ENCODE results near the gene AGAP5.
"Not testable (repeated sequence)": the region's sequence is repeated elsewhere in the genome, so short reads cannot be mapped to it uniquely, and the experiment has no call there.

The AGAP5 gene

GRCh38 chr10:73732426-73732825 lies 34.5 kb upstream of the AGAP5 start:
- Histone ChIP-seq H3K27me3 (ENCODE audit: insufficient read depth, low read length) (no peaks in the 10 kb centered on the region), H3F3A (ENCODE audit: insufficient read depth, low read length) (no peaks in the 10 kb centered on the region), H3K9me2 (ENCODE audit: low read depth, low read length) (no peaks in the 10 kb centered on the region), H3K4me3 (ENCODE audit: low read depth, low read length, poor library complexity, severe bottlenecking) (no peak overlapping the region), H2AFZ (ENCODE audit: low read length) (no peak overlapping the region), H3K79me2 (ENCODE audit: insufficient read depth, low read length) (peaks cover 12% of the 10 kb centered on the region; the same call in 1 of the 2 replicates), H3K9me3 (ENCODE audit: low read length) (no peaks in the 10 kb centered on the region), H4K20me1 (ENCODE audit: insufficient read depth, low read length) (no peaks in the 10 kb centered on the region), H3K4me1 (ENCODE audit: insufficient read depth, low read length, severe bottlenecking) (peaks cover 18% of the 10 kb centered on the region), H3K36me3 (ENCODE audit: insufficient read depth, low read length) (peaks cover 19% of the 10 kb centered on the region), H3K9ac (ENCODE audit: low read length) (no peak overlapping the region), H3K27ac (ENCODE audit: low read depth, low read length, poor library complexity, severe bottlenecking) (no peak overlapping the region), H3K4me2 (ENCODE audit: low read length) (no peak overlapping the region)
- TF ChIP-seq, protein P1, sequence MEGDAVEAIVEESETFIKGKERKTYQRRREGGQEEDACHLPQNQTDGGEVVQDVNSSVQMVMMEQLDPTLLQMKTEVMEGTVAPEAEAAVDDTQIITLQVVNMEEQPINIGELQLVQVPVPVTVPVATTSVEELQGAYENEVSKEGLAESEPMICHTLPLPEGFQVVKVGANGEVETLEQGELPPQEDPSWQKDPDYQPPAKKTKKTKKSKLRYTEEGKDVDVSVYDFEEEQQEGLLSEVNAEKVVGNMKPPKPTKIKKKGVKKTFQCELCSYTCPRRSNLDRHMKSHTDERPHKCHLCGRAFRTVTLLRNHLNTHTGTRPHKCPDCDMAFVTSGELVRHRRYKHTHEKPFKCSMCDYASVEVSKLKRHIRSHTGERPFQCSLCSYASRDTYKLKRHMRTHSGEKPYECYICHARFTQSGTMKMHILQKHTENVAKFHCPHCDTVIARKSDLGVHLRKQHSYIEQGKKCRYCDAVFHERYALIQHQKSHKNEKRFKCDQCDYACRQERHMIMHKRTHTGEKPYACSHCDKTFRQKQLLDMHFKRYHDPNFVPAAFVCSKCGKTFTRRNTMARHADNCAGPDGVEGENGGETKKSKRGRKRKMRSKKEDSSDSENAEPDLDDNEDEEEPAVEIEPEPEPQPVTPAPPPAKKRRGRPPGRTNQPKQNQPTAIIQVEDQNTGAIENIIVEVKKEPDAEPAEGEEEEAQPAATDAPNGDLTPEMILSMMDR (IDR thresholded peaks at IDR 0.05; ENCODE audit: low read length): no peak
- no peak for TF ChIP-seq EZH2 (IDR thresholded peaks at IDR 0.05; ENCODE audit: borderline replicate concordance, low read length)

DNA sequence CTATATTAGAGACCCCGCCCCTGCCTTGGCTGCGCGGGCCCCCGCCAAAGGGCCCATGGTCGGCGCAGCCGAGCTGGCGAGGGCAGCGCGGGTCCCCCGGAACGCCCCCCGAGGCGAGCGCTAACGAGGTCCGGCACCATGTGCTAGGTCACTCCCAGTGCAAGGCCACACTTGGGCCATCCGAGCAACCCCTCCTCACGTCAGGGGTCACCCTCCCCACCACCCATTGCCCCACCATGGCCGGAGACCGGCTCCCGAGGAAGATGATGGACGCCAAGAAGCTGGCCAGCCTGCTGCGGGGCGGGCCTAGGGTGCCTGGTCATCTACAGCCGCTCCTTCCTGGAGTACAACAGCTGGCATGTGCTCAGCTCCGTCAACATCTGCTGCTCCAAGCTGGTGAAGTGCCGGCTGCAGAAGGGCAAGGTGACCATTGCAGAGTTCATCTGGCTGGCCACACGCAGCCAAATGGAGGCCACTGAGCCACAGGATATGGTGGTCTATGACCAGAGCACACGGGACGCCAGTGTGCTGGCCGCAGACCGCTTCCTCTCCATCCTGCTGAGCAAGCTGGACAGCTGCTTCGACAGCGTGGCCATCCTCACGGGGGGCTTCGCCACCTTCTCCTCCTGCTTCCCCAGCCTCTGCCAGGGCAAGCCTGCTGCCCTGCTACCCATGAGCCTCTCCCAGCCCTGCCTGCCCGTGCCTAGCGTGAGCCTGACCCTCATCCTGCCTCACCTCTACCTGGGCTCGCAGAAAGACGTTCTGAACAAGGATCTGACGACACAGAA lies 33.9 kb upstream of the AGAP5 start:
- Histone ChIP-seq H3K36me3 (ENCODE audit: insufficient read depth, low read length) (peaks cover 24% of the 10 kb centered on the region), H3K27ac (ENCODE audit: low read depth, low read length, poor library complexity, severe bottlenecking) (no peak overlapping the region), H2AFZ (ENCODE audit: low read length) (no peak overlapping the region), H3K9me2 (ENCODE audit: low read depth, low read length) (no peaks in the 10 kb centered on the region), H3K4me1 (ENCODE audit: insufficient read depth, low read length, severe bottlenecking) (peaks cover 18% of the 10 kb centered on the region), H3K9me3 (ENCODE audit: low read length) (no peaks in the 10 kb centered on the region), H3K9ac (ENCODE audit: low read length) (no peak overlapping the region; the same call in 1 of the 2 replicates), H3K27me3 (ENCODE audit: insufficient read depth, low read length) (no peaks in the 10 kb centered on the region), H4K20me1 (ENCODE audit: insufficient read depth, low read length) (no peaks in the 10 kb centered on the region), H3F3A (ENCODE audit: insufficient read depth, low read length) (no peaks in the 10 kb centered on the region), H3K79me2 (ENCODE audit: insufficient read depth, low read length) (peaks cover 12% of the 10 kb centered on the region; the same call in 1 of the 2 replicates), H3K4me2 (ENCODE audit: low read length) (peak overlapping the region; percentile 77; the same call in 1 of the 2 replicates), H3K4me3 (ENCODE audit: low read depth, low read length, poor library complexity, severe bottlenecking) (peak overlapping the region; percentile 71)
- TF ChIP-seq EZH2 (IDR thresholded peaks at IDR 0.05; ENCODE audit: borderline replicate concordance, low read length): no peak
- TF ChIP-seq, protein P1 (IDR thresholded peaks at IDR 0.05; ENCODE audit: low read length): no peak

GRCh38 chr10:73730153-73730906 lies 32.4 kb upstream of the AGAP5 start:
- Histone ChIP-seq H3K27ac (ENCODE audit: low read depth, low read length, poor library complexity, severe bottlenecking) (peak overlapping the region; percentile 42), H3K36me3 (ENCODE audit: insufficient read depth, low read length) (peaks cover 32% of the 10 kb centered on the region), H3K4me1 (ENCODE audit: insufficient read depth, low read length, severe bottlenecking) (peaks cover 18% of the 10 kb centered on the region), H4K20me1 (ENCODE audit: insufficient read depth, low read length) (no peaks in the 10 kb centered on the region), H3K4me3 (ENCODE audit: low read depth, low read length, poor library complexity, severe bottlenecking) (peak overlapping the region; percentile 71), H3K27me3 (ENCODE audit: insufficient read depth, low read length) (no peaks in the 10 kb centered on the region), H3K9me3 (ENCODE audit: low read length) (no peaks in the 10 kb centered on the region), H3K79me2 (ENCODE audit: insufficient read depth, low read length) (peaks cover 12% of the 10 kb centered on the region; the same call in 1 of the 2 replicates), H3F3A (ENCODE audit: insufficient read depth, low read length) (no peaks in the 10 kb centered on the region), H3K9me2 (ENCODE audit: low read depth, low read length) (no peaks in the 10 kb centered on the region), H3K4me2 (ENCODE audit: low read length) (peak overlapping the region; percentile 77), H3K9ac (ENCODE audit: low read length) (peak overlapping the region; percentile 74), H2AFZ (ENCODE audit: low read length) (no peak overlapping the region; the same call in 1 of the 2 replicates)
- TF ChIP-seq, protein P1 (IDR thresholded peaks at IDR 0.05; ENCODE audit: low read length): no peak
- TF ChIP-seq EZH2 (IDR thresholded peaks at IDR 0.05; ENCODE audit: borderline replicate concordance, low read length): no peak

DNA sequence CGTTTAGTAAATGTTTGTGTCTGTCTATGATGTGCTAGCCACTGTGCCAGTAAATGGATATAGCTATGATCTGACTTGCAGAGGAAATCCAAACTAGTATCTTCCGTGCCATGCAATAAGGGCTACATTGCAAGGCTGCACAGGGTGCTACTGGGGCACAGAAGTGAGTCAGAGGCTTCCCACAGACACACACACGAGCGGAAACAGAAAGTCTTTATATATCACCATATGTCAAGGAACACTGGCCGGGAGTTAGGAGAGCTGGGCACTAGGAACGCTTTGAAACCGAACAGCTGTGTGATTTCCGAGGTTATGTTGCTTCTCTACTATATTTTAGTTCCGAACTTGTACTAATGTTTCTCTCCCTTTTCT lies 31.9 kb upstream of the AGAP5 start:
- not testable (repeated sequence) for H3K9me3 ChIP-seq (ENCODE audit: low read length); H3K9me2 ChIP-seq (ENCODE audit: low read depth, low read length); H4K20me1 ChIP-seq (ENCODE audit: insufficient read depth, low read length); H3F3A ChIP-seq (ENCODE audit: insufficient read depth, low read length); H3K27me3 ChIP-seq (ENCODE audit: insufficient read depth, low read length); H2AFZ ChIP-seq (ENCODE audit: low read length)
- H3K4me1 ChIP-seq (ENCODE audit: insufficient read depth, low read length, severe bottlenecking): peaks cover 18% of the 10 kb centered on the region
- peak overlapping the region; percentile 77 for H3K4me2 ChIP-seq (ENCODE audit: low read length)
- peaks cover 32% of the 10 kb centered on the region for H3K36me3 ChIP-seq (ENCODE audit: insufficient read depth, low read length)
- H3K9ac ChIP-seq (ENCODE audit: low read length): peak overlapping the region; percentile 74
- peak overlapping the region; percentile 42 for H3K27ac ChIP-seq (ENCODE audit: low read depth, low read length, poor library complexity, severe bottlenecking)
- peaks cover 12% of the 10 kb centered on the region; the same call in 1 of the 2 replicates for H3K79me2 ChIP-seq (ENCODE audit: insufficient read depth, low read length)
- peak overlapping the region; percentile 71 for H3K4me3 ChIP-seq (ENCODE audit: low read depth, low read length, poor library complexity, severe bottlenecking)
